GM18526 (cell line): ENCODE measurements around the gene CACNG5.

Experiments used
- POLR2A ChIP-seq: IDR thresholded peaks from 3 replicates; pipeline ENCODE4 v1.6.1; 2011; ENCODE audit not compliant: insufficient read length; ENCODE audit errors: extremely low read depth

CACNG5 gene

DNA sequence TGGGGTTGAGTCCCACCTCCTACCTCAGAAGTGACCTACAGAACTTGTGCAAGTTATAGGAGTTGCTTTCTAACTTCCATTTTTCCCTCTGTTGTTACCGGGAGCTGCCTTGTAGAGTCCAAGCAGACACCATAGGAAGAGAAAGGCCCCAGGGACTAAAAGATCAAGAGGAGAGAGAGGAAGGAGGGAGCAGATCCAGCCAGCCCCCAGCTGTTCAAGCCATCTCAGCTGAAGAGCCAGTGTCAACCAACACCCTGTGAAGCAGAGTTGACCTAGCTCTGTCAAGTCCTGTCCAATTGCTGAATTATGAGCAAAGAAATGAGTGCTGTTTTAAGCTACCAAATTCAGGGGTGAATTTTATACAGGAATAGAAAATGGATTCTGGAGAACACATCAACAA, 94.7 kb downstream of the CACNG5 start:
- no peak for TF ChIP-seq POLR2A

DNA sequence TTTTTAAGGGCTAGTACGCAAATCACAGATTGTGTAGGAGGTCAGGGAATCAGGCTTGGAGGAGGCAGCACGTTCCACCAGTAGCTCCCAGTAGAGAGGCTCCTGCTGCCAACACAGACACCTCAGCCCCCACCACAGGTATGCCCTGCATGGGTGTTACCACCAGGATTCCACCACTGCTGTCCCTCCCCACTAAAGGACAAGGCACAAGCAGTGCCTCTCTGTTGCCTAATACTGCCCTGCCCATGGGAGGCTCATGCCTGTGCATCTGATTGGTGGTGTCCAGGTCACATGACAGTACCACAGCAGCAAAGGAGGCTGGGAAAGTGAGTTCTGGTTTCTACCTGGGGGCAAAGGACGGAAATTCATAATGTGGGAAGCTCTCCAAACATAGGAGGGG, 96.0 kb downstream of the CACNG5 start:
- TF ChIP-seq POLR2A: no peak

DNA sequence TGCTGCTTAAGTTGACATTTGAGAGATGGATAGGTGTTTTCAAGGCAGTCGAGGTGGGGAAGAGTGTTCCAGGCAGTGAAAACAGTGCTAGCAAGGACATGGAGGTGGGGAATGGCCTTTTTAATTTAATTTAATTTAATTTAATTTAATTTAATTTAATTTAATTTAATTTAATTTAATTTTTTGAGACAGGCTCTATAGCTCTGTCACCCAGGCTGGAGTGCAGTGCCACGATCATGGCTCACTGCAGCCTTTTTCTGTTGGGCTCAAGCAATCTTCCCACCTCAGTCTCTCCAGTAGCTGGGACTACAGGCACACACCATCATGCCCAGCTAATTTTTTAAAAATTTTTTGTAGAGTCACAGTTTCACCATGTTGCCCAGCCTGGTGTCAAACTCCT, 97.4 kb downstream of the CACNG5 start:
- no peak for TF ChIP-seq POLR2A

DNA sequence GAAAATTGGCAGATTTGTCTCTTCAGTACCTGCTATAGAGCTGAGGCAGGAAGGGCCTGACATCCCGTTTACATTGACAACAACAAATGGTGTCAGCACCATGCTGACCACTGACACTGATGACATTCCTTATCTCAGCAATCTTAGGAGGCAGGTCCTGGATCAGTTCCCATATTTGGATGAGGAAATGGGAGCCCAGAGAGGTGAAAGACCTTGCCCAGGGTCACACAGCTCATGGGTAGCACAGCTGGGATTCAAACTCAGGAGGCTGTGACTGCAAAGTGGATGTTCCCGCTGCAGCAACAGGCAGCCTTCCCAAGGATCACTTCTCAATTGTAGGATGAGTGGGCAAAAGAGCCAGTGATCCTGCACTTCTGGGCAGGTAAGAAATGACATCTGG, 99.1 kb downstream of the CACNG5 start:
- TF ChIP-seq POLR2A: no peak
